HG03039 (cell line): ENCODE measurements around the gene IQCN.

Experiments
- ATAC-seq: cut with Tn5 transposase; IDR thresholded peaks from one replicate; pipeline ENCODE4 v1.9.1; 2021; ENCODE audit warnings: mild to moderate bottlenecking, moderate library complexity; ENCODE audit not compliant: unreplicated experiment

Gene IQCN

GRCh38 chr19:18266771-18267686, 7.2 kb downstream of the IQCN start:
- no peak for ATAC-seq

- ATAC-seq, result no peak
Observed at GRCh38 chr19:18265582-18265981, 8.7 kb downstream of the IQCN start.

GRCh38 chr19:18264971-18265540, 9.2 kb downstream of the IQCN start:
- ATAC-seq, result no peak

- no peak for ATAC-seq
Observed at GRCh38 chr19:18264137-18264854, 10.0 kb downstream of the IQCN start.

GRCh38 chr19:18263324-18264136, 10.7 kb downstream of the IQCN start:
- ATAC-seq, result no peak

GRCh38 chr19:18262917-18263316, 11.3 kb downstream of the IQCN start:
- ATAC-seq, result no peak

- ATAC-seq, result no peak
Observed at GRCh38 chr19:18262144-18262543, 12.1 kb downstream of the IQCN start.

GRCh38 chr19:18261474-18261873, 12.8 kb downstream of the IQCN start:
- no peak for ATAC-seq

- no peak for ATAC-seq
Observed at GRCh38 chr19:18259893-18260292, 14.4 kb downstream of the IQCN start.

GRCh38 chr19:18257503-18258470, 16.5 kb downstream of the IQCN start:
- no peak for ATAC-seq

- ATAC-seq, result no peak
Observed at GRCh38 chr19:18254546-18255503, 19.4 kb downstream of the IQCN start.

- no peak for ATAC-seq
Observed at GRCh38 chr19:18253716-18254115, 20.5 kb downstream of the IQCN start.

GRCh38 chr19:18253130-18253529, 21.1 kb downstream of the IQCN start:
- ATAC-seq, result no peak

GRCh38 chr19:18252370-18252717, 21.9 kb downstream of the IQCN start:
- no peak for ATAC-seq

GRCh38 chr19:18251587-18252369, 22.5 kb downstream of the IQCN start:
- no peak for ATAC-seq

- ATAC-seq, result no peak
Observed at GRCh38 chr19:18249834-18250233, 24.4 kb downstream of the IQCN start.

- no peak for ATAC-seq
Observed at GRCh38 chr19:18245297-18245696, 29.0 kb downstream of the IQCN start.

- ATAC-seq, result no peak
Observed at GRCh38 chr19:18239303-18239702, 34.9 kb downstream of the IQCN start.
